NB4 (cell line): ENCODE results near the gene NCDN.

ENCODE experiments used
- CTCF ChIP-seq: IDR thresholded peaks from one replicate; pipeline ENCODE4 v1.5.1; 2012; ENCODE audit warnings: low read depth, low read length
- MAX ChIP-seq: IDR thresholded peaks from 2 replicates; pipeline ENCODE4 v1.6.1; 2011; ENCODE audit warnings: low read depth, low read length
- MYC ChIP-seq: IDR thresholded peaks from 2 replicates; pipeline ENCODE4 v1.6.1; 2011; ENCODE audit warnings: low read depth, low read length
- POLR2A ChIP-seq: IDR thresholded peaks from 2 replicates; pipeline ENCODE4 v1.6.1; 2011; ENCODE audit warnings: mild to moderate bottlenecking; ENCODE audit not compliant: insufficient read length; ENCODE audit errors: extremely low read depth

GRCh38 chr1:35569936-35570335 lies 12.3 kb downstream of the NCDN start:
- TF ChIP-seq CTCF = no peak
- no peak for TF ChIP-seq MAX
- no peak for TF ChIP-seq POLR2A
- TF ChIP-seq MYC = no peak
